Natural killer cell (primary cell): ENCODE results near the gene PPP1R16B. TPM values are rescaled to one million over a fixed set of nuclear protein-coding genes. Genes with fewer than 3 reads are reported as not detected.

ENCODE experiments used
- ATAC-seq, 3 donors: fragments of 150-1000 bp in 2 of 3; fragments of 200-7000 bp in 1 of 3; cut with Tn5 transposase; 1 replicate in 1 of 3; 2 replicates in 2 of 3; pipeline ENCODE4 v1.10.0; 2021; ENCODE audit warnings: mild to moderate bottlenecking in 2 of 3, moderate library complexity in 2 of 3
- DNase-seq, 2 donors: peaks; one replicate each; pipeline versions ENCODE4 v3.0.0 to v3.0.0-alpha.2; 2013 to 2021; ENCODE audit warnings: mixed read lengths in 1 of 2
- H3K27ac ChIP-seq: one replicate; pipeline ENCODE4 v1.5.1; 2013; ENCODE audit warnings: mild to moderate bottlenecking, low read length
- H3K27me3 ChIP-seq: one replicate; pipeline ENCODE4 v1.6.1; 2013; ENCODE audit warnings: low read length; ENCODE audit not compliant: control insufficient read depth, insufficient read depth
- H3K36me3 ChIP-seq: one replicate; pipeline ENCODE4 v1.6.1; 2013; ENCODE audit warnings: low read length; ENCODE audit not compliant: control insufficient read depth, insufficient read depth
- H3K4me1 ChIP-seq: one replicate; pipeline ENCODE4 v1.6.1; 2013; ENCODE audit warnings: low read length; ENCODE audit not compliant: control insufficient read depth, insufficient read depth
- H3K4me3 ChIP-seq: one replicate; pipeline ENCODE4 v1.5.1; 2013; ENCODE audit warnings: low read length
- H3K9me3 ChIP-seq: one replicate; pipeline ENCODE4 v1.6.1; 2013; ENCODE audit warnings: low read length; ENCODE audit not compliant: control insufficient read depth, insufficient read depth
- H3K27ac Mint-ChIP-seq, 2 donors: one replicate each; pipeline ENCODE4 v1.8.0; 2022; ENCODE audit warnings: mild to moderate bottlenecking in 2 of 2, mixed read lengths in 2 of 2, moderate library complexity in 1 of 2
- H3K27me3 Mint-ChIP-seq, 2 donors: one replicate each; pipeline ENCODE4 v1.8.0; 2022; ENCODE audit warnings: low read depth in 2 of 2, mixed read lengths in 2 of 2
- H3K36me3 Mint-ChIP-seq: one replicate; pipeline ENCODE4 v1.8.0; 2022; ENCODE audit warnings: mixed read lengths
- H3K4me1 Mint-ChIP-seq, 2 donors: one replicate each; pipeline ENCODE4 v1.8.0; 2022; ENCODE audit warnings: mixed read lengths in 2 of 2
- H3K4me3 Mint-ChIP-seq: one replicate; pipeline ENCODE4 v1.8.0; 2022; ENCODE audit warnings: mild to moderate bottlenecking, moderate library complexity, mixed read lengths
- H3K9me3 Mint-ChIP-seq, 2 donors: one replicate each; pipeline ENCODE4 v1.8.0; 2022; ENCODE audit warnings: mixed read lengths in 2 of 2
- CTCF ChIP-seq: fragments of 200-600 bp; IDR thresholded peaks from one replicate; pipeline ENCODE4 v1.8.0; 2022; ENCODE audit warnings: antibody characterized with exemption
- WGBS: methylation state at CpG from one replicate; pipeline ENCODE4 v1.1.7; 2013; ENCODE audit warnings: missing lambda C conversion rate; ENCODE audit not compliant: insufficient coverage; 5-methylcytosine and 5-hydroxymethylcytosine counted together
- intact Hi-C: fragments of 100-400 bp; cut with micrococcal nuclease; formaldehyde crosslinking; loops from one replicate; pipeline ENCODE4 v1.14.2; 2022
- total RNA-seq, 4 donors: library from RNA; stranded (reverse); fragments of 120-200 nt in 1 of 4; gene quantifications; one replicate each; pipeline versions ENCODE4 v1.2.3 to v1.2.4, GENCODE V29; 2013 to 2022

Gene PPP1R16B
- total RNA-seq, 3 donors from 2014 or later (not counting 1 experiment from before 2014, with no cell fraction given) = 52.0 to 62.3 (median 53.7) TPM

DNA sequence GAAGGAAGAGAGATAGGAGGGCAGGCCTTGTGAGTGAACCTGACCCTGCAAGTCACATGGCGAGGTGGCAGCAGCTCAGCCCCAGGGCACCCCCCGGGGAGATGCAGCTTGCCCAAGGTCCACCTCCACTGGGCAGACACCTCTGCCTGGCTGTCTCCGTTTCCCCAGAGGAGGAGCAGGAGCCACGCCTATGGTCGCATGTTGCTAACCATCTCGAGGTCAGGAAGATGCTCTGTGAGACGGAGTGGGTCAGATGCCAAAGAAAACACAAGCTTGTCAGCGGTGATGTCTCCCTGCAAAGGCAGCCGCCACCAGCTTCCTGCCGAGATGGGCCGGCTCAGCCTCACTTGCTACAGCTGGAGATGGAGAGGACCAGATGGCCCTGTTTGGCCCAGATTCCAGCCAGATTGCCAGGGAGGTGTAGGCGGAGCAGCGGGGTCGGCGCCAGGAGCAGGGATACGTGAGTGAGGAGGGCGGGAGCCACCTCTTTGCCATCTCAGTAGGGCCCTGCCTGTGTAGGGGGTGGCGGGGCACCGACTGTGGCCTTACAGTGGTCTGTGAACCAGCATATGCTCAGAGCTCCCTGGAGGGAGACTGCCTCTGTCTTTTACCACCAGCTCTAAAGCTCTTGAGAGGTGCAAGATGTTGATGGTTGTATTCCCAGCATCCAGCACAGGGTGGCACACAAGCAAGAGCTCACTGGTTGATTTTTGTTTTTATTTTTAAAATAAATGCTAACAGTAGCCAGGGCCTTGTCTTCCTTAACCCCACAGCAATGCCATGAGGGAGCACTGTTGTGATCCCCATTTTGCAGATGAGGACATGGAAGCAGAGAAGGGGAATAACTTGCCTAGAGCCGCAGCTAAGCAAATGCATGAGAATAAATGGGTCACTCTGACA is 77.8 kb downstream of the PPP1R16B start:
- Mint-ChIP-seq H3K4me3 (peak overlapping the region; percentile 65), H3K27ac (peak overlapping the region; percentile 87 to 94), H3K36me3 (no peaks in the 10 kb centered on the region), H3K4me1 (peaks cover 62 to 69% of the 10 kb centered on the region in 2 donors), H3K27me3 (no peaks in the 10 kb centered on the region), H3K9me3 (no peaks in the 10 kb centered on the region)
- intact Hi-C loops = no loop called here
- 48% methylated on average over 20 of the region's 20 CpGs for WGBS
- no peak for TF ChIP-seq CTCF
- H3K9me3 ChIP-seq = no peaks in the 10 kb centered on the region
- DNase-seq = peak in 1 of 2 donors; percentile 41
- H3K27me3 ChIP-seq = no peaks in the 10 kb centered on the region
- peak; percentile 57 to 72 (median 62) for ATAC-seq
- H3K27ac ChIP-seq = peak overlapping the region; percentile 65
- no peaks in the 10 kb centered on the region for H3K36me3 ChIP-seq
- no peak overlapping the region for H3K4me3 ChIP-seq
- peaks cover 66% of the 10 kb centered on the region for H3K4me1 ChIP-seq

- intact Hi-C loops = no loop called here
- Histone ChIP-seq H3K4me1 (peaks cover 67% of the 10 kb centered on the region), H3K9me3 (no peaks in the 10 kb centered on the region), H3K27me3 (no peaks in the 10 kb centered on the region), H3K27ac (peak overlapping the region; percentile 65), H3K36me3 (no peaks in the 10 kb centered on the region), H3K4me3 (no peak overlapping the region)
- peak overlapping the region; percentile 87 to 94 for H3K27ac Mint-ChIP-seq
- H3K4me3 Mint-ChIP-seq = no peak overlapping the region
- H3K36me3 Mint-ChIP-seq = no peaks in the 10 kb centered on the region
- H3K9me3 Mint-ChIP-seq = no peaks in the 10 kb centered on the region
- 96% methylated on average over 13 of the region's 13 CpGs for WGBS
- no peak for TF ChIP-seq CTCF
- DNase-seq = no peak
- ATAC-seq = no peak
- H3K27me3 Mint-ChIP-seq = no peaks in the 10 kb centered on the region
- H3K4me1 Mint-ChIP-seq = peaks cover 54 to 66% of the 10 kb centered on the region in 2 donors
Observed at GRCh38 chr20:38883981-38884733, 78.7 kb downstream of the PPP1R16B start.

GRCh38 chr20:38885357-38885756 is 79.9 kb downstream of the PPP1R16B start:
- 94% methylated on average over 5 of the region's 6 CpGs for WGBS

More at GRCh38 chr20:38885357-38885756, 79.9 kb downstream of the PPP1R16B start:
- H3K36me3 ChIP-seq = peaks cover 8% of the 10 kb centered on the region
- no peaks in the 10 kb centered on the region for H3K27me3 Mint-ChIP-seq
- no peaks in the 10 kb centered on the region for H3K27me3 ChIP-seq
- no peak overlapping the region for H3K27ac ChIP-seq
- no peaks in the 10 kb centered on the region for H3K36me3 Mint-ChIP-seq
- no peaks in the 10 kb centered on the region for H3K9me3 Mint-ChIP-seq
- intact Hi-C loops = no loop called here
- peaks cover 50 to 64% of the 10 kb centered on the region in 2 donors for H3K4me1 Mint-ChIP-seq
- DNase-seq (no peak), ATAC-seq (no peak)
- H3K4me1 ChIP-seq = peaks cover 58% of the 10 kb centered on the region
- H3K4me3 ChIP-seq = no peak overlapping the region
- TF ChIP-seq CTCF = no peak
- H3K27ac Mint-ChIP-seq = no peak overlapping the region
- no peaks in the 10 kb centered on the region for H3K9me3 ChIP-seq
- H3K4me3 Mint-ChIP-seq = no peak overlapping the region
